GM18499 (cell line): ENCODE data around the gene CORO6.

ENCODE experiments used
- ATAC-seq: cut with Tn5 transposase; IDR thresholded peaks from one replicate; pipeline ENCODE4 v1.9.1; 2021; ENCODE audit warnings: moderate number of reproducible peaks; ENCODE audit not compliant: insufficient read depth, unreplicated experiment

The CORO6 gene

DNA sequence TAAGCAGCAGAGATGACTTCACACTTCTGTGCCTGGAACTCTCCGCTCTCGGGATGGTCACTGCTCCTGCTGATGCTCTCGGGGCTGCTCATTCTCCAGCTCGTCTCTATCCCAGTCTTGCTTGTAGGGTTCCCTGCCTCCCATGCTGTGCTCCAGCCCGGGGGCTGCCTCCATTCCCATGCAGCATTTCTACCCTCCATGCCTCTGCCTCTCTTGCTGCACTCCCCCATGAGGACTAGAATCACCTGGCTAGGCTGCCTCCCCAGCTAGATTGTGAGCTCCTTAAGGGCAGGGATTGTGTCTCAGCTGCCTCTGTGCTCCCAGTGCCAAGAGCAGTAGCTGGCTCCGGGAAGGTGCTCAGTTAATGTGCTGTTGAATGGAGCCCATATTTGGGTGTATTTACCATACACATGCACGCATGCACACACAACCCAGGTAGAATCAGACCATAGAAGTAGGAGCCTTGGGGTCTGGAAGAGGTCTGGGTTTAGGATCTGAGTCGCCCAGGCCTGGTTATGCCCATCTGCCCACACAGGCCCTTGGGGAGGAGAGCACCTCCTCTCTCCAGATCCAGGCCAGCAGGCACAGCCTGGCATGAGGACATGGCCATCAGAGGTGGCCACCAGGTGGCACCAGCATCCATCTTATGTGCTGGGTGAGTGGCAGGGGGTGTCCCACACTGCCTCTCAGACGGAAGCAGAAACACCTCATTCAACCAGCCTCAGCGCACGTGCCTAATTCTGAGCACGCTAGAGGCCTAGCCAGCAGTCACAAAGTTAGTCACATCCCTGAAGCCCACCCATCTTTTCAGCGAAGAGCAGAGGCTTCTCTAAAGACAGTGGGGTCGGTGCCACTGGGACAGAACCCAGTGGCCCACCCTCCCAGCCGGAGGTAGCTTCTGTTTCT, 42.6 kb downstream of the CORO6 start:
- ATAC-seq: peak; percentile 75

- no peak for ATAC-seq
Observed at GRCh38 chr17:29578626-29579485, 43.9 kb downstream of the CORO6 start.

- no peak for ATAC-seq
Observed at GRCh38 chr17:29577385-29578211, 45.1 kb downstream of the CORO6 start.

- no peak for ATAC-seq
Observed at GRCh38 chr17:29577001-29577370, 45.7 kb downstream of the CORO6 start.

- ATAC-seq: no peak
Observed at GRCh38 chr17:29576214-29577000, 46.3 kb downstream of the CORO6 start.

- ATAC-seq: no peak
Observed at GRCh38 chr17:29575511-29576213, 47.0 kb downstream of the CORO6 start.

DNA sequence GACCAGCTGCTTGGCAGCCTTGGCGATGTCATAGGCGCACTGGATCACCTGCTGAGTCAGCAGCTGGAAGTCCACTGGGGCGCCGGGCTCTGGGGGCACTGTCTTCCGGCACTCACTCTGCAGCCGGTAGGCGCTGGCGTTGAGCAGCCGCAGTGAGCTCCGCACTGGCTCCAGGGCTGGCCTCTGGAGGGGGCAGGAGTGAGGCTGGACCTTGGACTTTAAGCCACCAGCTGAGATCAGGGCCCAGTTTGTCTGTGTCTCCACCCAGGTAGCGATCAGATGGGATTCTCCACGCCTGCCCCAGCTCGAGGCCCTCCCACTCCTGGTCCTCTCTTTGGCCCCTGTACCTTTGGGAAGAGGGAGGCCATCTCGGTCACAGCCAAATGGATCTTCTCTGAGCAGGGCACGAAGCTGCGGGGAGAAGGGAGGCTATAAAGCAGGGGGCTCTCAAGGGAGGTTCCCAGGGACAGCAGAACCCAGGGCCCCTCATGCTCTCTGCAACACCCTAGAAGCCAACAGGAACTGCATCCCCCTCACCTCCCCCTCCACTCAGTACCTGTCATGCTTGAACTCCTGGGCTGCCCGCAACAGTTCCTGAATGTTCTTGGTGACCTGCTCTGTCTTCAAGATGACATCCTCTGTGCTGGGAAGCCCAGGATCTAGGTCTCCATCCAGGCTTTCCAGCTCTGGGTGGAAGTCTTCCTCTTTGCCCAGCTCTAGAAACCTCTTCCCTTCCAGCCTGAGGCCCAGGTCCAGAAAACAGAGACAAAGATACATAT, 47.8 kb downstream of the CORO6 start:
- no peak for ATAC-seq

DNA sequence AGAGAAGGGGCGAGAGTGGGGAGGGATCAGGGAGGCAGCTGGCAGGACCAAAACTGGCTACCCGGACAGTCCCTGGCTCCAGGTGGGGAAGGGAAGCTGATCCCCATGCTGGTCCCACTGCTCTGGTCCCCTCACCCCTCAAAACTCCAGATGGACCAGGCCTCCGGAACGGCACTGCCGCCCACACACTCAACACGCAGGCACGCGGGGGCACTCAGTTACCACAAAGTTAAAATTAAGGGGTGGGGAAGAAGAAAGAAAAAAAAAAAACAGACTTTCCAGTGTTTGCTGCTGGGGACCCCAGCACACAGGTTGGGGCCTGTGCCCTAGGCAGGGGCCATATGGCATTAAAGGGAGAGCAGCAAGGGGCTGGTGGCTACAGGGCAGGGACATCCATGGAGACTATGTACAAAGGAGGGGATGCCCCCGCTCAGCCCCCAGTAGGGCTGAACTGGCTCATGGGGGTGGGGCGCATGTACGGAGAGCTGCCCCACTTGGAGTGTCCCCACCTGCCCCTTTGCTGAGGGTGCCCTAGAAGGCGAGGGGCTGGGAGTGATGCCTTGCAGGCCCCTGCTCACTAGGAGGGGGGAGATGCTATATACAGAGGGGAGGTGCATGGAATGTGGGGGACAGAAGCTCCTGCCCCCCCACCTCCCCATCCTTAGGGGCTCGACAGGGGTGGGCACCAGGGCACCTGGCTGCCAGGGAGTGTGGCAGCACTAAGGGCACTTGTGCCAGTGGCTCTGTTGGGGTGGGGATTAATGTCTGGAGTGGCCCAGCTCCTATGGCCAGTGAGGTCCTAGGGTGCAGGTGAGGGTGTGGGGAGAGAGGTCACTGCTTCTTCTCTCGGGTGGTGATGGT, 48.6 kb downstream of the CORO6 start:
- ATAC-seq: no peak

- no peak for ATAC-seq
Observed at GRCh38 chr17:29573558-29573869, 49.2 kb downstream of the CORO6 start.

GRCh38 chr17:29572691-29573557, 49.8 kb downstream of the CORO6 start:
- no peak for ATAC-seq

- no peak for ATAC-seq
Observed at GRCh38 chr17:29571883-29572681, 50.6 kb downstream of the CORO6 start.

GRCh38 chr17:29571486-29571882, 51.2 kb downstream of the CORO6 start:
- no peak for ATAC-seq

GRCh38 chr17:29570521-29570920, 52.2 kb downstream of the CORO6 start:
- no peak for ATAC-seq

DNA sequence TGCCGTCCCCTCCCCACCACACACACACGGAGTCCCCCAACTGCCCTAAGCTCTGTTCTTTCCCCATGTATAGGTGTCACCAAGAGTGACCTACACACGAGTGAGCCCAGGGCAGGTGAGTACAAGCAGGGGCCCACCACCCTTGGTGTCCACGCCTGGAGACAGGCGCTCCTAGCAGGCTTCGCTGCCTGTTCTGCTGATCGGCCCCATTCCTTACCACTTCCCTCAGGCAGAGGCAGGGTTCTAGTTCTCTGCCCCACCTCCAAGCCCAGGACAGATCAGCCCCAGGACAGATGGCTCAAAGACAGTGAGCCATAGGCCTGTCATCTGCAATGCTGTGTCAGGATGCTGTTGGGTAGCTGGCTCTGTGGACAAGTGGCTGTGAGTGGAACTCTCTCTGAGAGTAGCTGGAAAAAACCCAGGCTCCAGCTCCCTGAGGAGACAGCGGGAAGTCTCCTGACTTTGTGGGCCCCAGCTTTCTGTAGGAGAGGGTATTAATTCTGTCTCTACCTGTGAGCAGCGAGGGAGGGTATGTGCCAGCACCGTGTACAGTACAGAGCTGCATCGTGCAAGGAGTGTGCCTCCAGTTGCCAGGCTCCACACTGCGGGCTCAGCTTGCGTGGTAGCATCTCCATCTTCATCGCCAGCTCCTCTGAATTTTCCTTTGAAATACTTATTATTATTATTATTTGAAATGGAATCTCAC, 53.3 kb downstream of the CORO6 start:
- ATAC-seq: no peak
